ENCODE data around the gene IQCH.
"Not testable (repeated sequence)": the region's sequence is repeated elsewhere in the genome, so short reads cannot be mapped to it uniquely, and the experiment has no call there.

The IQCH gene

GRCh38 chr15:67244971-67245478, 9.6 kb upstream of the IQCH start:
- DNase-seq (ENCODE audit: insufficient read length, low spot score) = no peak
- FAIRE-seq = no peak

GRCh38 chr15:67246606-67247005, 8.0 kb upstream of the IQCH start:
- DNase-seq (ENCODE audit: insufficient read length, low spot score); FAIRE-seq: not testable (repeated sequence)

GRCh38 chr15:67248011-67248505, 6.5 kb upstream of the IQCH start:
- DNase-seq (ENCODE audit: insufficient read length, low spot score) (no peak), FAIRE-seq (no peak)

GRCh38 chr15:67249830-67250229, 4.8 kb upstream of the IQCH start:
- no peak for DNase-seq (ENCODE audit: insufficient read length, low spot score)

GRCh38 chr15:67251318-67251717, 3.3 kb upstream of the IQCH start:
- FAIRE-seq (no peak), DNase-seq (ENCODE audit: insufficient read length, low spot score) (no peak)

More at GRCh38 chr15:67249830-67250229, 4.8 kb upstream of the IQCH start:
- FAIRE-seq = no peak

GRCh38 chr15:67253101-67253500, 1.5 kb upstream of the IQCH start:
- no peak for FAIRE-seq
- no peak for DNase-seq (ENCODE audit: insufficient read length, low spot score)

- FAIRE-seq (no peak), DNase-seq (ENCODE audit: insufficient read length, low spot score) (no peak)
These were observed 893 bp upstream of the IQCH start for GRCh38 chr15:67253549-67254237.

GRCh38 chr15:67256051-67256450, 1.5 kb downstream of the IQCH start:
- no peak for FAIRE-seq
- no peak for DNase-seq (ENCODE audit: insufficient read length, low spot score)

- not testable (repeated sequence) for DNase-seq (ENCODE audit: insufficient read length, low spot score); FAIRE-seq
These were observed 3.8 kb downstream of the IQCH start for GRCh38 chr15:67258412-67258811.

- FAIRE-seq (no peak), DNase-seq (ENCODE audit: insufficient read length, low spot score) (no peak)
These were observed 4.8 kb downstream of the IQCH start for GRCh38 chr15:67259379-67259778.

GRCh38 chr15:67259806-67260205, 5.2 kb downstream of the IQCH start:
- no peak for DNase-seq (ENCODE audit: insufficient read length, low spot score)
- no peak for FAIRE-seq

GRCh38 chr15:67266870-67267269, 12.3 kb downstream of the IQCH start:
- no peak for FAIRE-seq
- DNase-seq (ENCODE audit: insufficient read length, low spot score) = no peak

- FAIRE-seq = no peak
These were observed 12.9 kb downstream of the IQCH start for GRCh38 chr15:67267440-67267839.

GRCh38 chr15:67267951-67268941, 13.7 kb downstream of the IQCH start:
- FAIRE-seq (peak; percentile 58), DNase-seq (ENCODE audit: insufficient read length, low spot score) (no peak)

More at GRCh38 chr15:67267440-67267839, 12.9 kb downstream of the IQCH start:
- DNase-seq (ENCODE audit: insufficient read length, low spot score) = no peak

- DNase-seq (ENCODE audit: insufficient read length, low spot score) (no peak), FAIRE-seq (no peak)
These were observed 19.6 kb downstream of the IQCH start for GRCh38 chr15:67274236-67274635.

- DNase-seq (ENCODE audit: insufficient read length, low spot score) = no peak
- no peak for FAIRE-seq
These were observed 22.1 kb downstream of the IQCH start for GRCh38 chr15:67276666-67277065.

GRCh38 chr15:67280217-67280616, 25.6 kb downstream of the IQCH start:
- DNase-seq (ENCODE audit: insufficient read length, low spot score) (no peak), FAIRE-seq (no peak)

- no peak for FAIRE-seq
- no peak for DNase-seq (ENCODE audit: insufficient read length, low spot score)
These were observed 27.1 kb downstream of the IQCH start for GRCh38 chr15:67281714-67282113.

- DNase-seq (ENCODE audit: insufficient read length, low spot score); FAIRE-seq: not testable (repeated sequence)
These were observed 31.0 kb downstream of the IQCH start for GRCh38 chr15:67285625-67286024.

- not testable (repeated sequence) for DNase-seq (ENCODE audit: insufficient read length, low spot score); FAIRE-seq
These were observed 31.8 kb downstream of the IQCH start for GRCh38 chr15:67286400-67286799.

- no peak for FAIRE-seq
- no peak for DNase-seq (ENCODE audit: insufficient read length, low spot score)
These were observed 35.7 kb downstream of the IQCH start for GRCh38 chr15:67290319-67290718.

All from HTR-8/SVneo (cell line).